EL (cell line): ENCODE data around the gene RAP1GAP2.
"Not testable (repeated sequence)": the region's sequence is repeated elsewhere in the genome, so short reads cannot be mapped to it uniquely, and the experiment has no call there.

Experiments used
- DNase-seq: peaks from one replicate; pipeline ENCODE4 v3.0.0-alpha.2; 2016

RAP1GAP2 gene

GRCh38 chr17:3029213-3029913, 233.1 kb downstream of the RAP1GAP2 start:
- DNase-seq, result no peak

- DNase-seq, result peak; percentile 76
Observed at GRCh38 chr17:3030096-3030495, 233.9 kb downstream of the RAP1GAP2 start.

- DNase-seq, result not testable (repeated sequence)
Observed at GRCh38 chr17:3030852-3031470, 234.7 kb downstream of the RAP1GAP2 start.

GRCh38 chr17:3032258-3033247, 236.3 kb downstream of the RAP1GAP2 start:
- DNase-seq, result no peak

GRCh38 chr17:3033248-3033640, 237.0 kb downstream of the RAP1GAP2 start:
- DNase-seq, result no peak

GRCh38 chr17:3033741-3034577, 237.7 kb downstream of the RAP1GAP2 start:
- DNase-seq, result no peak

- no peak for DNase-seq
Observed at GRCh38 chr17:3034578-3034920, 238.3 kb downstream of the RAP1GAP2 start.

GRCh38 chr17:3035256-3035967, 239.2 kb downstream of the RAP1GAP2 start:
- DNase-seq, result no peak

GRCh38 chr17:3035968-3036280, 239.7 kb downstream of the RAP1GAP2 start:
- no peak for DNase-seq

GRCh38 chr17:3036800-3037199, 240.6 kb downstream of the RAP1GAP2 start:
- DNase-seq, result no peak

GRCh38 chr17:3037259-3037658, 241.0 kb downstream of the RAP1GAP2 start:
- no peak for DNase-seq

GRCh38 chr17:3038941-3039340, 242.7 kb downstream of the RAP1GAP2 start:
- no peak for DNase-seq

GRCh38 chr17:3039736-3040135, 243.5 kb downstream of the RAP1GAP2 start:
- no peak for DNase-seq

- no peak for DNase-seq
Observed at GRCh38 chr17:3040882-3041281, 244.6 kb downstream of the RAP1GAP2 start.

- no peak for DNase-seq
Observed at GRCh38 chr17:3043737-3044365, 247.6 kb downstream of the RAP1GAP2 start.

GRCh38 chr17:3046753-3047152, 250.5 kb downstream of the RAP1GAP2 start:
- no peak for DNase-seq

- DNase-seq, result peak; percentile 99
Observed at GRCh38 chr17:3048727-3049471, 252.7 kb downstream of the RAP1GAP2 start.

- DNase-seq, result peak; percentile 35
Observed at GRCh38 chr17:3049705-3050295, 253.6 kb downstream of the RAP1GAP2 start.

- not testable (repeated sequence) for DNase-seq
Observed at GRCh38 chr17:3054868-3055267, 258.6 kb downstream of the RAP1GAP2 start.

- not testable (repeated sequence) for DNase-seq
Observed at GRCh38 chr17:3062824-3063377, 266.7 kb downstream of the RAP1GAP2 start.
